Cortex of kidney (tissue), 1 donor: ENCODE measurements around the gene HPSE2.

ENCODE experiments used
- DNase-seq: peaks from one replicate; lab custom pipeline; 2025; lab: John Stamatoyannopoulos, UW

Gene HPSE2

GRCh38 chr10:98833542-98833941 lies 402.1 kb downstream of the HPSE2 start:
- no peak for DNase-seq

GRCh38 chr10:98832738-98833137 lies 402.9 kb downstream of the HPSE2 start:
- no peak for DNase-seq

GRCh38 chr10:98832196-98832595 lies 403.5 kb downstream of the HPSE2 start:
- DNase-seq = no peak

- no peak for DNase-seq
Observed at GRCh38 chr10:98831391-98831790, 404.3 kb downstream of the HPSE2 start.

GRCh38 chr10:98825741-98826140 lies 409.9 kb downstream of the HPSE2 start:
- DNase-seq = no peak

GRCh38 chr10:98817396-98817795 lies 418.3 kb downstream of the HPSE2 start:
- DNase-seq = no peak

GRCh38 chr10:98815039-98815885 lies 420.4 kb downstream of the HPSE2 start:
- no peak for DNase-seq

GRCh38 chr10:98814470-98814869 lies 421.2 kb downstream of the HPSE2 start:
- no peak for DNase-seq

- no peak for DNase-seq
Observed at GRCh38 chr10:98808282-98808892, 427.3 kb downstream of the HPSE2 start.

- no peak for DNase-seq
Observed at GRCh38 chr10:98800263-98800662, 435.4 kb downstream of the HPSE2 start.

GRCh38 chr10:98795467-98795866 lies 440.2 kb downstream of the HPSE2 start:
- no peak for DNase-seq

- DNase-seq = no peak
Observed at GRCh38 chr10:98790817-98791216, 444.8 kb downstream of the HPSE2 start.

- DNase-seq = no peak
Observed at GRCh38 chr10:98778277-98778759, 457.3 kb downstream of the HPSE2 start.

- DNase-seq = no peak
Observed at GRCh38 chr10:98758463-98758862, 477.2 kb downstream of the HPSE2 start.

GRCh38 chr10:98748298-98748697 lies 487.4 kb downstream of the HPSE2 start:
- no peak for DNase-seq

- DNase-seq = no peak
Observed at GRCh38 chr10:98745645-98746044, 490.0 kb downstream of the HPSE2 start.

GRCh38 chr10:98720551-98720950 lies 515.1 kb downstream of the HPSE2 start:
- no peak for DNase-seq

GRCh38 chr10:98713586-98713985 lies 522.1 kb downstream of the HPSE2 start:
- DNase-seq = no peak

- DNase-seq = no peak
Observed at GRCh38 chr10:98696516-98696915, 539.1 kb downstream of the HPSE2 start.

- DNase-seq = no peak
Observed at GRCh38 chr10:98694883-98695282, 540.8 kb downstream of the HPSE2 start.

GRCh38 chr10:98694014-98694413 lies 541.6 kb downstream of the HPSE2 start:
- DNase-seq = no peak

- DNase-seq = no peak
Observed at GRCh38 chr10:98687685-98688084, 548.0 kb downstream of the HPSE2 start.
